IMR-90 (cell line): ENCODE results near the gene GATA3. TPM values are rescaled to one million over a fixed set of nuclear protein-coding genes. Genes with fewer than 3 reads are reported as not detected.

ENCODE experiments used
- ATAC-seq: fragments of 200-7000 bp; cut with Tn5 transposase; 2 replicates; pipeline ENCODE4 v1.9.1; 2020; ENCODE audit warnings: low read depth, mild to moderate bottlenecking, moderate library complexity
- BruUV-seq: library from RNA; stranded (reverse); fragments of 400-500 nt; replicated peaks from 2 replicates; lab custom pipeline; 2021; lab: Mats Ljungman, UMichigan
- CTCF ChIA-PET: fragments of 300-600 bp; formaldehyde crosslinking; extraction: SDS; loops from one replicate; lab custom pipeline; 2021; ENCODE audit warnings: antibody characterized with exemption; lab: Yijun Ruan, JAX
- POLR2A ChIA-PET: fragments of 300-600 bp; sonication (Branson Sonifier 250); formaldehyde crosslinking; loops from one replicate; lab custom pipeline; 2022; ENCODE audit warnings: antibody characterized with exemption; ENCODE audit not compliant: unreplicated experiment; lab: Charles Lee
- DNase-seq: peaks from one replicate; pipeline ENCODE4 v3.0.0; 2013
- H2AFZ ChIP-seq: replicated peaks from 2 replicates; pipeline ENCODE3; 2013; ENCODE audit warnings: low read length, mild to moderate bottlenecking; ENCODE audit not compliant: poor library complexity
- H2AK5ac ChIP-seq: 2 replicates; pipeline ENCODE4 v1.6.1; 2013; ENCODE audit warnings: low read depth, low read length, inconsistent platforms
- H2AK9ac ChIP-seq: replicated peaks from 2 replicates; pipeline ENCODE3; 2013; ENCODE audit warnings: mild to moderate bottlenecking, low read depth, low read length, moderate library complexity; ENCODE audit not compliant: poor library complexity
- H2BK120ac ChIP-seq: 2 replicates; pipeline ENCODE4 v1.6.1; 2013; ENCODE audit warnings: low read depth, low read length, inconsistent platforms
- H2BK15ac ChIP-seq: 3 replicates; pipeline ENCODE4 v1.6.1; 2013; ENCODE audit warnings: low read depth, low read length, inconsistent platforms
- H2BK20ac ChIP-seq: 2 replicates; pipeline ENCODE4 v1.6.1; 2013; ENCODE audit warnings: low read depth, mild to moderate bottlenecking, inconsistent platforms, low read length, moderate library complexity
- H2BK5ac ChIP-seq: 2 replicates; pipeline ENCODE4 v1.6.1; 2013; ENCODE audit warnings: mild to moderate bottlenecking, low read depth, low read length, inconsistent platforms; ENCODE audit not compliant: poor library complexity, severe bottlenecking
- H3K14ac ChIP-seq: replicated peaks from 2 replicates; pipeline ENCODE4 v1.6.1; 2013; ENCODE audit warnings: low read depth, low read length, inconsistent platforms
- H3K18ac ChIP-seq: 2 replicates; pipeline ENCODE4 v1.6.1; 2013; ENCODE audit warnings: low read depth, low read length, control low read depth
- H3K23ac ChIP-seq: 2 replicates; pipeline ENCODE4 v1.6.1; 2013; ENCODE audit warnings: low read depth, low read length, inconsistent platforms
- H3K27ac ChIP-seq: 2 replicates; pipeline ENCODE4 v1.5.1; 2013; ENCODE audit warnings: mild to moderate bottlenecking, control low read depth, low read length; ENCODE audit not compliant: insufficient read depth
- H3K27me3 ChIP-seq: 2 replicates; pipeline ENCODE4 v1.6.1; 2013; ENCODE audit warnings: low read length; ENCODE audit not compliant: control insufficient read depth, insufficient read depth
- H3K36me3 ChIP-seq: 2 replicates; pipeline ENCODE4 v1.6.1; 2013; ENCODE audit warnings: low read length, mixed read lengths; ENCODE audit not compliant: control insufficient read depth, insufficient read depth
- H3K4ac ChIP-seq: 2 replicates; pipeline ENCODE4 v1.6.1; 2013; ENCODE audit warnings: low read depth, low read length, inconsistent platforms
- H3K4me1 ChIP-seq: 2 replicates; pipeline ENCODE4 v1.6.1; 2013; ENCODE audit warnings: low read length, mixed read lengths; ENCODE audit not compliant: control insufficient read depth, insufficient read depth
- H3K4me2 ChIP-seq: 2 replicates; pipeline ENCODE4 v1.6.1; 2013; ENCODE audit warnings: low read depth, mild to moderate bottlenecking, control low read depth, low read length, moderate library complexity
- H3K4me3 ChIP-seq: 2 replicates; pipeline ENCODE4 v1.5.1; 2013; ENCODE audit warnings: low read depth, mild to moderate bottlenecking, control low read depth, low read length, moderate library complexity; ENCODE audit not compliant: insufficient read depth
- H3K56ac ChIP-seq: 2 replicates; pipeline ENCODE4 v1.6.1; 2013; ENCODE audit warnings: low read length, inconsistent platforms; ENCODE audit not compliant: insufficient read depth; ENCODE audit errors: extremely low read depth
- H3K79me1 ChIP-seq, 2 experiments: 2 replicates each; pipeline ENCODE4 v1.6.1; 2013; ENCODE audit warnings: low read length in 2 of 2, inconsistent platforms in 1 of 2, low read depth in 1 of 2
- H3K9ac ChIP-seq: 2 replicates; pipeline ENCODE4 v1.6.1; 2013; ENCODE audit warnings: low read depth, low read length, control low read depth
- H3K9me1 ChIP-seq: 2 replicates; pipeline ENCODE4 v1.6.1; 2013; ENCODE audit warnings: low read length, inconsistent platforms; ENCODE audit not compliant: insufficient read depth
- H3K9me3 ChIP-seq: 2 replicates; pipeline ENCODE4 v1.6.1; 2013; ENCODE audit warnings: low read length; ENCODE audit not compliant: control insufficient read depth, insufficient read depth
- H4K20me1 ChIP-seq: 2 replicates; pipeline ENCODE4 v1.6.1; 2013; ENCODE audit warnings: low read length, inconsistent platforms; ENCODE audit not compliant: insufficient read depth
- H4K5ac ChIP-seq: 2 replicates; pipeline ENCODE4 v1.6.1; 2013; ENCODE audit warnings: mild to moderate bottlenecking, low read depth, low read length, control low read depth
- H4K8ac ChIP-seq, 2 experiments: 2 replicates each; pipeline ENCODE4 v1.6.1; 2013; ENCODE audit warnings: low read depth in 2 of 2, low read length in 2 of 2, control low read depth in 1 of 2, inconsistent platforms in 1 of 2
- H4K91ac ChIP-seq: 2 replicates; pipeline ENCODE4 v1.6.1; 2013; ENCODE audit warnings: low read depth, low read length, inconsistent platforms; ENCODE audit not compliant: insufficient read depth
- BHLHE40 ChIP-seq: fragments of 150-350 bp; IDR thresholded peaks from 2 replicates; pipeline ENCODE4 v1.6.1; 2016; ENCODE audit warnings: mild to moderate bottlenecking, low read depth, low read length
- CEBPB ChIP-seq: IDR thresholded peaks from 2 replicates; pipeline ENCODE4 v1.6.1; 2012; ENCODE audit warnings: low read depth, low read length, improper control_type of control experiment
- CHD1 ChIP-seq: IDR thresholded peaks from 2 replicates; pipeline ENCODE4 v1.6.1; 2012; ENCODE audit warnings: low read depth, low read length, improper control_type of control experiment
- CTCF ChIP-seq: conservative IDR thresholded peaks from 2 replicates; pipeline ENCODE4 v1.5.1; 2012; ENCODE audit warnings: mild to moderate bottlenecking, low read depth, low read length, improper control_type of control experiment
- ELK1 ChIP-seq: fragments of 150-350 bp; IDR thresholded peaks from 2 replicates; pipeline ENCODE4 v1.6.1; 2016; ENCODE audit warnings: low read depth, mild to moderate bottlenecking, low read length, moderate library complexity, borderline replicate concordance
- FOS ChIP-seq: fragments of 150-350 bp; IDR thresholded peaks from 2 replicates; pipeline ENCODE4 v1.6.1; 2016; ENCODE audit warnings: low read depth, low read length
- MAZ ChIP-seq: IDR thresholded peaks from 2 replicates; pipeline ENCODE4 v1.6.1; 2012; ENCODE audit warnings: low read depth, mild to moderate bottlenecking, low read length, improper control_type of control experiment, moderate library complexity, borderline replicate concordance
- MXI1 ChIP-seq: IDR thresholded peaks from 2 replicates; pipeline ENCODE4 v1.6.1; 2012; ENCODE audit warnings: low read depth, mild to moderate bottlenecking, low read length, moderate library complexity, borderline replicate concordance
- NFE2L2 ChIP-seq: fragments of 150-350 bp; IDR thresholded peaks from 2 replicates; pipeline ENCODE4 v1.6.1; 2016; ENCODE audit warnings: low read depth, mild to moderate bottlenecking, low read length
- POLR2A ChIP-seq: IDR thresholded peaks from 2 replicates; pipeline ENCODE4 v1.6.1; 2012; ENCODE audit warnings: mild to moderate bottlenecking, low read depth, low read length
- RAD21 ChIP-seq: IDR thresholded peaks from 2 replicates; pipeline ENCODE4 v1.6.1; 2012; ENCODE audit warnings: low read length, improper control_type of control experiment
- RCOR1 ChIP-seq: IDR thresholded peaks from 2 replicates; pipeline ENCODE4 v1.6.1; 2012; ENCODE audit warnings: mild to moderate bottlenecking, low read length, improper control_type of control experiment; ENCODE audit not compliant: insufficient replicate concordance
- RFX5 ChIP-seq: IDR thresholded peaks from 2 replicates; pipeline ENCODE4 v1.8.0; 2012; ENCODE audit warnings: low read depth, mild to moderate bottlenecking, low read length, moderate library complexity
- SMC3 ChIP-seq: fragments of 150-350 bp; IDR thresholded peaks from 2 replicates; pipeline ENCODE4 v1.6.1; 2016; ENCODE audit warnings: low read depth, mild to moderate bottlenecking, antibody characterized with exemption, low read length, moderate library complexity
- USF2 ChIP-seq: fragments of 150-350 bp; IDR thresholded peaks from 2 replicates; pipeline ENCODE4 v1.6.1; 2017; ENCODE audit warnings: mild to moderate bottlenecking, antibody characterized with exemption, low read length, low read depth
- WGBS, 2 experiments: methylation state at CpG; one replicate each; pipeline versions ENCODE4 v1.1.5 to v1.1.7; 2013; ENCODE audit warnings: missing lambda C conversion rate in 2 of 2; ENCODE audit not compliant: insufficient read length in 1 of 2; ENCODE audit errors: extremely low coverage in 2 of 2; 5-methylcytosine and 5-hydroxymethylcytosine counted together
- dilution Hi-C: fragments of 300-500 bp; cut with HindIII; formaldehyde crosslinking; loops from one replicate; pipeline ENCODE4 v1.14.3; 2018; ENCODE audit warnings: low sequenced_read_pairs; ENCODE audit not compliant: unreplicated experiment
- in situ Hi-C: fragments of 300-500 bp; cut with MboI; formaldehyde crosslinking; loops from 3 replicates; pipeline ENCODE4 v1.14.3; 2019; ENCODE audit warnings: low sequenced_read_pairs, inconsistent platforms, mixed read lengths
- intact Hi-C: fragments of 100-400 bp; cut with micrococcal nuclease; formaldehyde crosslinking; loops from 2 replicates; pipeline ENCODE4 v1.10.0; 2022
- polyA plus RNA-seq, 3 experiments: library from polyadenylated mRNA; depleted of rRNA; stranded (reverse); fragments of >200 nt; gene quantifications; 2 replicates each; pipeline ENCODE4 v1.2.3, GENCODE V29; 2012; ENCODE audit warnings: low replicate concordance in 1 of 3
- total RNA-seq: library from RNA; depleted of rRNA; stranded (reverse); fragments of >200 nt; gene quantifications from 2 replicates; pipeline ENCODE4 v1.2.3, GENCODE V29; 2012

The GATA3 gene
- total and polyA plus RNA-seq, 2 of the 4 experiments (the other 2 are of a cell fraction): 0.21 TPM; not detected in 1

GRCh38 chr10:8105932-8106331 lies 51.4 kb downstream of the GATA3 start:
- no TSS peak for BruUV-seq
- H3K56ac ChIP-seq: no peak overlapping the region
- no peak overlapping the region for H4K8ac ChIP-seq
- H3K9ac ChIP-seq: no peak overlapping the region
- no peak overlapping the region for H3K18ac ChIP-seq
- H4K5ac ChIP-seq: no peak overlapping the region
- in situ Hi-C loops: no loop called here
- ATAC-seq (no peak), DNase-seq (no peak)
- H3K4me3 ChIP-seq: no peak overlapping the region
- no peaks in the 10 kb centered on the region; the same call in 1 of the 2 replicates for H3K9me3 ChIP-seq
- H3K23ac ChIP-seq: no peak overlapping the region
- H2BK20ac ChIP-seq: no peak overlapping the region
- no peak overlapping the region for H2BK120ac ChIP-seq
- H2BK15ac ChIP-seq: no peak overlapping the region
- peaks cover 3% of the 10 kb centered on the region; the same call in 1 of the 2 replicates for H3K27me3 ChIP-seq
- H2AFZ ChIP-seq: no peak overlapping the region
- dilution Hi-C loops: no loop called here
- H3K14ac ChIP-seq: no peak overlapping the region
- intact Hi-C loops: no loop called here
- H3K79me1 ChIP-seq: no peaks in the 10 kb centered on the region
- H2AK9ac ChIP-seq: no peak overlapping the region
- no CpG with 5 or more reads among the region's 2 CpGs for WGBS, 2 experiments
- no peak overlapping the region for H2BK5ac ChIP-seq
- H4K91ac ChIP-seq: no peak overlapping the region
- H3K4me2 ChIP-seq: no peak overlapping the region
- no peaks in the 10 kb centered on the region for H3K36me3 ChIP-seq
- no peaks in the 10 kb centered on the region for H3K9me1 ChIP-seq
- no peaks in the 10 kb centered on the region for H3K4me1 ChIP-seq
- no peak overlapping the region for H3K27ac ChIP-seq
- ChIA-PET POLR2A (no interaction called here), CTCF (no interaction called here)
- H2AK5ac ChIP-seq: no peak overlapping the region
- no peak overlapping the region for H3K4ac ChIP-seq
- TF ChIP-seq BHLHE40 (no peak), RAD21 (no peak), ELK1 (no peak), SMC3 (no peak), NFE2L2 (no peak), MXI1 (no peak), USF2 (no peak), POLR2A (no peak), MAZ (no peak), CTCF (no peak), RFX5 (no peak), CHD1 (no peak), RCOR1 (no peak), CEBPB (no peak), FOS (no peak)
- H4K20me1 ChIP-seq: no peaks in the 10 kb centered on the region
